Loucy (cell line): ENCODE results near the gene ADAMTS14.

Experiments
- H2AFZ ChIP-seq: fragments of 200-600 bp; sonication (generic); 2 replicates; pipeline ENCODE4 v1.6.0; 2016; ENCODE audit warnings: antibody characterized with exemption, mild to moderate bottlenecking, low read length, moderate library complexity
- H3F3A ChIP-seq: fragments of 200-600 bp; 2 replicates; pipeline ENCODE4 v1.6.0; 2016; ENCODE audit warnings: antibody characterized with exemption, low read depth, mild to moderate bottlenecking
- H3K27me3 ChIP-seq: fragments of 200-600 bp; sonication (generic); 2 replicates; pipeline ENCODE4 v1.6.1; 2014; ENCODE audit warnings: low read length, mild to moderate bottlenecking; ENCODE audit not compliant: insufficient read depth, poor library complexity, severe bottlenecking
- H3K36me3 ChIP-seq: fragments of 200-600 bp; sonication (generic); 2 replicates; pipeline ENCODE4 v1.6.1; 2016; ENCODE audit warnings: low read length; ENCODE audit not compliant: insufficient read depth
- H3K4me1 ChIP-seq: fragments of 200-600 bp; sonication (generic); 2 replicates; pipeline ENCODE4 v1.5.1; 2014; ENCODE audit warnings: low read length, mild to moderate bottlenecking; ENCODE audit not compliant: insufficient read depth, poor library complexity, severe bottlenecking
- H3K4me2 ChIP-seq: fragments of 200-600 bp; sonication (generic); 2 replicates; pipeline ENCODE4 v1.6.0; 2014; ENCODE audit warnings: antibody characterized with exemption, low read length, low read depth, mild to moderate bottlenecking; ENCODE audit not compliant: poor library complexity, severe bottlenecking
- H3K4me3 ChIP-seq: fragments of 200-600 bp; sonication (generic); 2 replicates; pipeline ENCODE4 v1.5.1; 2014; ENCODE audit warnings: low read length, mild to moderate bottlenecking, mixed read lengths; ENCODE audit not compliant: poor library complexity, severe bottlenecking
- H3K79me2 ChIP-seq: fragments of 200-600 bp; sonication (generic); 2 replicates; pipeline ENCODE4 v1.6.1; 2014; ENCODE audit warnings: low read length; ENCODE audit not compliant: insufficient read depth
- H3K9ac ChIP-seq: fragments of 200-600 bp; sonication (generic); 2 replicates; pipeline ENCODE4 v1.6.0; 2014; ENCODE audit warnings: mild to moderate bottlenecking, low read depth, low read length, moderate library complexity; ENCODE audit not compliant: poor library complexity, severe bottlenecking
- H3K9me2 ChIP-seq: fragments of 200-600 bp; sonication (generic); replicated peaks from 2 replicates; pipeline ENCODE4 v1.6.1; 2016; ENCODE audit warnings: low read depth, low read length, mixed read lengths
- H3K9me3 ChIP-seq: fragments of 200-600 bp; sonication (generic); 2 replicates; pipeline ENCODE4 v1.6.1; 2014; ENCODE audit warnings: mild to moderate bottlenecking, antibody characterized with exemption, low read length, low read depth; ENCODE audit not compliant: insufficient read depth
- H4K20me1 ChIP-seq: fragments of 200-600 bp; sonication (generic); 2 replicates; pipeline ENCODE4 v1.6.0; 2014; ENCODE audit warnings: antibody characterized with exemption, low read length, mild to moderate bottlenecking; ENCODE audit not compliant: insufficient read depth, poor library complexity, severe bottlenecking
- CTCF ChIP-seq: fragments of 200-600 bp; sonication (generic); conservative IDR thresholded peaks from 2 replicates; pipeline ENCODE4 v1.5.1; 2014; ENCODE audit warnings: mild to moderate bottlenecking, antibody characterized with exemption, low read length
- EZH2phosphoT487 ChIP-seq: fragments of 200-600 bp; IDR thresholded peaks from 2 replicates; pipeline ENCODE4 v1.6.1; 2018; ENCODE audit warnings: antibody characterized with exemption, mild to moderate bottlenecking, moderate library complexity, borderline replicate concordance

The ADAMTS14 gene

GRCh38 chr10:70751356-70751755 lies 79.0 kb downstream of the ADAMTS14 start:
- Histone ChIP-seq H3K79me2 (no peaks in the 10 kb centered on the region), H3K4me2 (no peak overlapping the region), H3K27me3 (no peaks in the 10 kb centered on the region), H3K9me3 (no peaks in the 10 kb centered on the region), H3K36me3 (no peaks in the 10 kb centered on the region), H3K4me3 (no peak overlapping the region), H3K9ac (no peak overlapping the region), H3F3A (no peaks in the 10 kb centered on the region), H4K20me1 (no peaks in the 10 kb centered on the region), H3K4me1 (no peaks in the 10 kb centered on the region), H3K9me2 (no peaks in the 10 kb centered on the region), H2AFZ (no peak overlapping the region)
- no peak for TF ChIP-seq CTCF
- no peak for TF ChIP-seq EZH2phosphoT487

GRCh38 chr10:70751991-70752390 lies 79.7 kb downstream of the ADAMTS14 start:
- no peak overlapping the region for H3K4me2 ChIP-seq
- H3K9me2 ChIP-seq: no peaks in the 10 kb centered on the region
- TF ChIP-seq EZH2phosphoT487: no peak
- TF ChIP-seq CTCF: no peak
- H4K20me1 ChIP-seq: no peaks in the 10 kb centered on the region
- no peaks in the 10 kb centered on the region for H3K36me3 ChIP-seq
- no peaks in the 10 kb centered on the region for H3F3A ChIP-seq
- no peak overlapping the region for H3K4me3 ChIP-seq
- H3K4me1 ChIP-seq: no peaks in the 10 kb centered on the region
- H3K9ac ChIP-seq: no peak overlapping the region
- no peaks in the 10 kb centered on the region for H3K27me3 ChIP-seq
- no peak overlapping the region for H2AFZ ChIP-seq
- no peaks in the 10 kb centered on the region for H3K9me3 ChIP-seq
- H3K79me2 ChIP-seq: no peaks in the 10 kb centered on the region

GRCh38 chr10:70752571-70752970 lies 80.3 kb downstream of the ADAMTS14 start:
- Histone ChIP-seq H3K9me3 (no peaks in the 10 kb centered on the region), H2AFZ (no peak overlapping the region), H3K9me2 (no peaks in the 10 kb centered on the region), H3K4me3 (no peak overlapping the region), H3K4me2 (no peak overlapping the region), H3K27me3 (no peaks in the 10 kb centered on the region), H3K9ac (no peak overlapping the region), H3K36me3 (no peaks in the 10 kb centered on the region), H3K79me2 (no peaks in the 10 kb centered on the region), H4K20me1 (no peaks in the 10 kb centered on the region), H3F3A (no peaks in the 10 kb centered on the region), H3K4me1 (no peaks in the 10 kb centered on the region)
- TF ChIP-seq EZH2phosphoT487: no peak
- no peak for TF ChIP-seq CTCF
